ENCODE measurements around the gene MORN3. TPM values are rescaled to one million over a fixed set of nuclear protein-coding genes. Genes with fewer than 3 reads are reported as not detected.

MORN3 gene
- total and polyA plus RNA-seq, 10 of the 15 experiments (the other 5 are each of a cell fraction or from before 2014, with no cell fraction given) = 0.08 to 0.34 (median 0.17) TPM

- in situ Hi-C loops (cut with MboI) (no loop called here), intact Hi-C loops (cut with micrococcal nuclease; ENCODE audit: unreplicated experiment) (no loop called here)
- Histone ChIP-seq H4K20me1 (ENCODE audit: control insufficient read depth, insufficient read depth) (no peaks in the 10 kb centered on the region), H3K27ac (ENCODE audit: control insufficient read depth, insufficient read depth) (peak overlapping the region; percentile 3; the same call in 1 of the 2 replicates), H3K27me3 (replicated peaks in 1 of 2; ENCODE audit: control insufficient read depth in 2 of 2, insufficient read depth in 2 of 2, low read length in 1 of 2) (no peaks in the 10 kb centered on the region), H2AFZ (ENCODE audit: control insufficient read depth, low read depth, low read length) (no peak overlapping the region), H3K9ac (ENCODE audit: control insufficient read depth, insufficient read depth, low read length) (no peak overlapping the region), H3K9me3 (replicated peaks; ENCODE audit: control insufficient read depth, insufficient read depth, low read length) (no peaks in the 10 kb centered on the region), H3K4me2 (ENCODE audit: control insufficient read depth, insufficient read depth) (peak overlapping the region; percentile 34; the same call in 1 of the 2 replicates), H3K4me1 (ENCODE audit: control insufficient read depth, insufficient read depth, low read length) (peaks cover 17% of the 10 kb centered on the region; the same call in 1 of the 2 replicates), H3K79me2 (ENCODE audit: control insufficient read depth, insufficient read depth, low read length) (peaks cover 9% of the 10 kb centered on the region), H3K4me3 (no peak overlapping the region), H3K36me3 (ENCODE audit: control insufficient read depth in 2 of 2, insufficient read depth in 2 of 2, low read length in 1 of 2) (no peaks in the 10 kb centered on the region)
- ChIA-PET CTCF (interaction anchor here (0.6 kb wide), 1 partner anchor 10 kb away, joined by 3 read pairs; no protein-coding TSS in a partner anchor), RAD21 (ENCODE audit: unreplicated experiment) (no interaction called here), POLR2A (no interaction called here), SMC1A (ENCODE audit: uncharacterized antibody, unreplicated experiment) (no interaction called here)
- no TSS peak for BruUV-seq (replicated peaks)
- no peak for FAIRE-seq
- ATAC-seq = no peak
- no peak for DNase-seq (ENCODE audit: low read depth, low spot score)
- WGBS (ENCODE audit: insufficient coverage, insufficient replicate concordance, low lambda C conversion rate, missing lambda C conversion rate) = 2% methylated on average over 7 of the region's 7 CpGs
- TF ChIP-seq MEF2A (IDR thresholded peaks at IDR 0.05; ENCODE audit: insufficient read depth, low read depth, low read length) = peak; percentile 75; the same call in 1 of the 2 replicates
- TF ChIP-seq EED (IDR thresholded peaks at IDR 0.05; ENCODE audit: low read depth) = peak; percentile 40; the same call in 1 of the 2 replicates
- 0 out of 2 replicates have a peak, but pooled peaks have one; percentile 4 for TF ChIP-seq FOXM1 (IDR thresholded peaks at IDR 0.05; ENCODE audit: low read depth, low read length)
- no peak for TF ChIP-seq USF2 (IDR thresholded peaks at IDR 0.05; ENCODE audit: borderline replicate concordance, low read depth, low read length)
- no peak for TF ChIP-seq TCF12 (IDR thresholded peaks at IDR 0.05; ENCODE audit: low read depth, low read length)
- TF ChIP-seq ZNF217 (IDR thresholded peaks at IDR 0.05) = no peak
- no peak for TF ChIP-seq CEBPZ (IDR thresholded peaks at IDR 0.05; ENCODE audit: low read depth, low read length)
- no peak for TF ChIP-seq NKRF (conservative IDR thresholded peaks at IDR 0.05)
- no peak for TF ChIP-seq NFYB (IDR thresholded peaks at IDR 0.05; ENCODE audit: insufficient read depth, low read depth, low read length)
- 0 out of 2 replicates have a peak, but pooled peaks have one; percentile 25 for TF ChIP-seq NFIC (IDR thresholded peaks at IDR 0.05; ENCODE audit: low read depth, low read length)
- no peak for TF ChIP-seq SMC3 (IDR thresholded peaks at IDR 0.05; ENCODE audit: borderline replicate concordance, low read length)
- no peak for TF ChIP-seq POU2F2 (IDR thresholded peaks at IDR 0.05; ENCODE audit: borderline replicate concordance, low read depth, low read length)
- peak; percentile 69 for TF ChIP-seq RUNX3 (IDR thresholded peaks at IDR 0.05; ENCODE audit: low read length)
- TF ChIP-seq YY1 (IDR thresholded peaks at IDR 0.05; ENCODE audit: low read depth, low read length) = no peak
- TF ChIP-seq SMAD5 (IDR thresholded peaks at IDR 0.05; ENCODE audit: low read depth) = no peak
- TF ChIP-seq EGR1 (IDR thresholded peaks at IDR 0.05; ENCODE audit: borderline replicate concordance in 1 of 2, low read depth in 2 of 2, low read length in 2 of 2) = 0 out of 3 replicates have a peak, but pooled peaks of 1 of the 2 experiments have one; percentile 12
- no peak for TF ChIP-seq BACH1 (IDR thresholded peaks at IDR 0.05; ENCODE audit: borderline replicate concordance)
- no peak for TF ChIP-seq STAT3 (IDR thresholded peaks at IDR 0.05; ENCODE audit: low read depth, low read length)
- TF ChIP-seq MTA3 (IDR thresholded peaks at IDR 0.05; ENCODE audit: borderline replicate concordance, low read length) = no peak; the same call in 1 of the 2 replicates
These were observed 39.0 kb upstream of the MORN3 start for GRCh38 chr12:121708313-121709063.
